Activated CD4-positive, alpha-beta T cell treated with anti-CD3 and anti-CD28 coated beads for 4 hours (primary cell): ENCODE results near the gene TMEM92.
"Not testable (repeated sequence)": the region's sequence is repeated elsewhere in the genome, so short reads cannot be mapped to it uniquely, and the experiment has no call there.

Experiments used
- DNase-seq, 2 donors: peaks; one replicate each; pipeline ENCODE4 v3.0.0-alpha.2; 2020

TMEM92 gene

DNA sequence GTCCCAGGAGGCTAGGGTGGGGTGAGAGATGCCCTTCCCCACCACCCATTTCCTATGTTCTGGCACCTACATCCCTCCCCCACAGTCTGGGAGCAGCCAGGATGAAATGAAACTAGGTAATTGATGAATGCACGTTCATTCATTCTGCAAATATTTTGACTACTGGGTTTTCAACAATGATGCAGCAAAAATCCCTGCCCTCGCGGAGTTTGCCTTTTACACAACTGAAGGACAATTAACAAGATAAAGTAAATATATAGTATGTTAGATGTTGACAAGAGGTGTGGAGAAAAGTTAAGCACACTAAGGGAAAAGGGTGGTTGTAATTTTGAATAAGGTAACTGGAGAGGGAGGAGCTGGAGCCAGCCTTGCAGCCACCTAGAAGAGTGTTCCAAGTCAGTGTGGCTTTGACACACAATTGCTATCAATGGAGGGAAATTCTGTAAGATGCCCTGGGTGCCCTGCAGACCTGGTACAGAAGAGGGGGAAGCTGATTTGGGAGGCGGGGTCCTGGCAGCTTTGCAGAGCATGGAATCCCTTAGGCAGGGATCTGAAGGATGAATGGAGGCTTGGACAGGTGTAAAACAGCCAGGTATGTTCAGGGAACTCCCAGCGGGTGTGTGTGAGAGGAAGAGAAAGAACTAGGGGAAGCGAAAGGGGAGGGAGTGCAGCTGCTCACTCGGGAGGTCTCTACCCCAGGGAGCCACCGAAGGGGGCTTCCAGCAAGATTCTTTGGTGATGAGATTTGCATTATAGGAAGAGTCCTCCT lies 2.5 kb downstream of the TMEM92 start:
- no peak for DNase-seq

- no peak for DNase-seq
Observed at GRCh38 chr17:50277357-50277754, 3.1 kb downstream of the TMEM92 start.

- no peak for DNase-seq
Observed at GRCh38 chr17:50278526-50279180, 4.4 kb downstream of the TMEM92 start.

DNA sequence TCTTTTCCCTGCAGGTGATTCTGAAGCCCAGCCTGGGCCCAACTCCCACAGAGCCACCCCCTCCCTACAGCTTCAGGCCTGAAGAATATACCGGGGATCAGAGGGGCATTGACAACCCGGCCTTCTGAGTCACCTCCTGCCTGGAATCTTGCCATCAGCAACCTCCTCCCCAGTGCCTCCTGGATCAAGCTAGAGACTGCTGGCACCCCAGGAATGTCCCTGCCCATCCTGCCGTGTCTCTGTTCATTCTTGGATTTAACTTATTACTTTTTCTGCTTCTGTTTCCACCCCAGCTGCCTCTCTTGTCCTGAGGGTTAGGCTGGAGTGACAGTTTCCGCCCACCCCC lies 4.9 kb downstream of the TMEM92 start:
- DNase-seq, result no peak

DNA sequence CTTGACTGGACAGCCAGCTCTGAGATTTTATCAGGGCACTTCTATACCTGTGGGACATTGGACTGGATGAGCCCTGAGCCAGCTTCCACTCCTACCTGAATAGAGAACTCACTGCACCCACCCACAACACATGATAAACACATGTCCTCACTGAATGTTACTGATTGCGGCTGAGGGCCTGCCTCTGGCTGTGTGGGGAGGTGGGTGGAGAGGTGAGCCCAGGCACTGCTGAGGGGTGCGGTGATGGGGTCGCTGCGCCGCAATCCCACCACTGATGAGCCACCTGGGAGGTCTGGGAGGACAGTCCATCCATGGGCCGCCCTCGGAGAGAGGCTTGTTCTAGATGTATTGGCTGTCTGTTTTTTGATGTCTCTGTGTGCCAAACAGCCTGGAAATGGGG lies 5.4 kb downstream of the TMEM92 start:
- no peak for DNase-seq

- no peak for DNase-seq
Observed at GRCh38 chr17:50280068-50280467, 5.8 kb downstream of the TMEM92 start.

DNA sequence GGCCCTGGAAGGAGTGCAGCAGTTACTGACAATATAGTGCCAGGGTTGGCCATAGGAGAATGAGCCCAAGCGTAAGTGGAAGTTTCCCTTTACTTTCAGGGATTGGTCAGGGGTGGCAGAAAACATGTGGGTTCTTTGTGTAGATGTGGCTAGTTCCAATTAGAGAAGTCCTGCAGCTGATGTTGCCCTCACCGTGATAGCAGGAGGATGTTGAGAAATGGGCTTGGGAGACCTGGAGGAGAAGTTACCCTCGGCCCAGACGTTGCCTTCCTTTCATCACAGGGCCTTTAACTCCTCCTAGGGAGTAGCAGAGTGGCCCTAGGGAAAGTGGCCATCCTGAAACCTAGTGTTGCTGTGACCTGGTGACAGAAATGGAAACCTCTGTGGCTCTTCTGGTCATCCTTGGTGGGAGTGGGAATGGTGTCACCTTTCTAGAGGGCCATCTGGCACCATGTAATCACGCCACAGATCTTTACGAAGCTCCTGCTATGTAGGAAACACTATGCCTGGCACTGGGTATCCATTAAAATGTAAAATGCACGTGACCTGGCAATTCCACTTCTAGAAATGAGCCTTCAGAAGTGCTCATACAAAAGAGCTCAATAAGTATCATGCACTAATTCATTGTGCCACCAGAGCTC lies 6.7 kb downstream of the TMEM92 start:
- DNase-seq, result no peak

DNA sequence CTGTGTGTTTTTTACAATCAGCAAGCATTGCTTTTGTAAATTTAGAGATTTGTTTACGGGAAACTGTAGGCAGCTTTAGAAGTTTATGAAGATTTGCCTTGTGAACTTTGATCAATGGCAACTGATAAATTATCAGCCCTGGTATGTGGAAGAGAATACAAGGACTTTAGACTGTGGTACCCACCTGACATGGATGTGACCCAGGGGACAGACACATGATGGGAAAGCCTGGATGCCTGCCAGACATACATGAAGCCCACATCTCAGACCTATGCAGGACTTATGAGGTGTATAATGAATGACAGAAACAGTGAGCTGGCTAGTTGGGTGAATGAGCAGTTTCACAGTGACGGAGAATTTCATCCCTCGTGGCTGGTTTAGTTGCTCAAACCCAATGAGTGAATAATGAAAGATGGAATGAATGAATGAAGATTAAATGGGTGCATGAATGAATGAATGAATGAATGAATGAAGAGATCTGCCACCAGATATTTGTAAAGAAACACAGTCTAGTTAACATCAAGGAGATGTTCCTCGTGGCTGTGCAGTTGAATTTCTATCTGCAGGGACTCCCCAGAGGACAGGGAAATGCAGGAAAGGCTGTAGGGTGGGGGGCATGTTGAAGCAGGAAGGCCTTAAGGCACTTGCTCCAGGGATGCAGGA lies 7.6 kb downstream of the TMEM92 start:
- no peak for DNase-seq

DNA sequence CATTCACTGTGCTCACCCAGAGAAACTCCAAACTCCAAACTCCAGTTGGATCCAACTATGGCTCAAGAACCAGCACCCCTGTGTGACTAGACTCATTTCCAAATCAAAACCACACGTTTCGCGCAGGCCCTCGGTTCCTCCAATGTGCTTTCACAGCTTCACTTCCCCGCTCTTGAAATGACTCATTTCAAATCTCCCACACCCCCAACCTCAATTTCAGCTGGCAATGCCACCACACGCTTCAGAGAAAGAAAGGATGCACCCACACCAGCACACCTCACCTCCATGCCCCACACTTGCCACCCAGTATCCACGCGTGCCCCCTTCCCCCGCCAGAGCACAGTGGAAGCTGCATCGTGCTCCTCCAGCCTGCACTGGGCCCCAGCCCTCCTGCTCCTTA lies 9.0 kb downstream of the TMEM92 start:
- no peak for DNase-seq

DNA sequence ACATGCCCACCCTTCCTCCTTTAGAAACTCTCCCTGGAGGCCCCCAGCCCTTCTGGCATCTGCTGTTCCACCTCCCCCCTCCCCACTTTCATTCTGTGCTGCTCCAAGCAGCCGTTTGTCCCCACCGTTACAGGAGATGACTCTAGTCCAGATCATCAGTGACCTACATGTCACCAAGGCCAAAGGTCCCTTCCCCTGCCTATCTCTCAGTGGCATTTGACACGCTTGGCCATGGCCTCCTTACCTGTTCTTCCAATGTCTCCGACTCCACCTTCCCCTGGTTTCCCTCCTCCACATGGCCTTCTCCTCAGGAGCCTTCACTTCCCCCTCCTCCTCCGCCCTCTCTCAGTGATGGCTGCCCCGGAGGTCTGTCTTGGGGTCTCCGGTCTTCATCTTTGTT lies 9.4 kb downstream of the TMEM92 start:
- DNase-seq, result no peak

DNA sequence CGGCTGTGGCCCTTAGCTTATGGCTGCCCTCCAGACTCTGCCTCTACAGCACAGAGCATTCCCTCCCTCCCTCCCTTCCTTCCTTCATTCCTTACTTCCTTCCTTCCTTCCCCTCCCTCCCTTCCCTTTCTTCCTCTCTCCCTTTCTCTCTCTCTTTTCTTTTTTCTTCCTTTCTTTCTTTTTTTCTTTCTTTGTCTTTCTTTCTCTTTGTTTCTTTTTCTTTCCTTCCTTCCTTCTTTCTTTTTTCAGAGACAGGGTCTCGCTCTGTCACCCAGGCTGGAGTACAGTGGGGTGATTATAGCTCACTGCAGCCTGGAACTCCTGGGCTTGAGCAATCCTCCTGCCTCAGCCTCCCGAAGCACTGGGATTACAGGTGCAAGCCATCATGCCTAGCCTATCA lies 11.7 kb downstream of the TMEM92 start:
- DNase-seq, result no peak

DNA sequence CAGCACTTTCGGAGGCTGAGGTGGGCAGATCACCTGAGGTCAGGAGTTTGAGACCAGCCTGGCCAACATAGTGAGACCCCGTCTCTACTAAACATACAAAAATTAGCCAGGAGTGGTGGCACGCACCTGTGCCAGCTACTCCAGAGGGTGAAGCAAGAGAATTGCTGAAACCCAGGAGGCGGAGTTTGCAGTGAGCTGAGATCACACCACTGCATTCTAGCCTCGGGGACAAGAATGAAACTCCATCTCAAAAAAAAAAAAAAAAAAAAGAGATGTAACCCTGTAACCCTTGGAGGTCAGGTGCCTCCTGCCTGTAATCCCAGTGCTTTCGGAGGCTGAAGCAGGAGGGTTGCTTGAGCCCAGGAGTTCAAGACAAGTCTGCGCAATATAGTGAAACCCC lies 13.0 kb downstream of the TMEM92 start:
- DNase-seq, result not testable (repeated sequence)

DNA sequence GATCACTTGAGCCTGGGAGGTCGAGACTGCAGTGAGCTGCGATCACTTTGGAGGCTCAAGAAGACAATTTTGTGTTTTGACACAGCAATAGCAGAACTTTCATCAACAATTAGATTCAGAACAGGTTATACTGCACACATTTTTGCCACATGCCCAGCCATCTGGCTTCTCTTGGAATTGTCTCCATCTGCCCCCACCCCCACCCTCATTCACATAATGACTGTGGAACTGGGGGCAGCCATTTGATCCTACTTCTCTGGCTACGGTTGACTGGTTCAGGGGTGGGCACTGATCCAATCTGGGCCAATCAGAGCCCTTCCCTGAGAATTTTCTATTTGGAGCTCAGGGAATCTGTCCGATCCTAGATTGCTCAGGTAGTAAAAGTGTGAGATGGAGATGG lies 14.0 kb downstream of the TMEM92 start:
- no peak for DNase-seq

GRCh38 chr17:50289278-50289677 lies 15.0 kb downstream of the TMEM92 start:
- no peak for DNase-seq

DNA sequence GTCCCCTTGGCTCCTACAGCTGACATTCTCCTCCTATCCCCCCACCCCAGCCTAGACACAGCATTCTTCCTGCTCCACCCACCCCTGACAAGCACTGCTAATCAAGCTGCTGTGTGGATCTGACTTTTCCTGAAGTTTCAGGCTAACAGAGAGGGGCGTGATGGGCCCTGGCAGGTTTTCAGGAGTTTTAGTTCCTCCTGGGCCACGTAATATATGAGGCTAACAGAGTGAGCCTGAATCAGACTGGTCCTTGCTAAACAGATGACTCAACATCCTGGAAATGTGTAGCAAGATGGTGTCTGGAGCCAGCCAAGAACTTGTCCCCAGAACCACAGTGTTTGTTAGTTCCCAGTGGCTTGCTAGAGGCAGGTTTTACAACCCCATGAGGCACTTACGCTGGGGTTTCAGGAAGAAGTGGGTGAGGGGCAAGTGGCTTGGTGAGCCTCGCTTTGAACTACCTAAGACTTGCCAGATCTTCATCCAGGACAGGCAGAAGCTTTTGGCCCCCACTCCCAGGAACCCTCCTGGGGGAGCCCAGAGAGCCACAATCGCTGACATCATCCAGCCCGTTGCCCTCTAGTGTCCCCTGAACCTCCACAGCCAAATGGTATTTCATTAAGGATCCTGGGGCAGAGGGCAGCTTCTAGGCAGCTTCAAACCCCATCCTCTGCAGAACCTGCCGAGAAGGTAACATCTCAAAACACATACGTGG lies 15.9 kb downstream of the TMEM92 start:
- DNase-seq, result no peak

GRCh38 chr17:50290933-50291332 lies 16.7 kb downstream of the TMEM92 start:
- no peak for DNase-seq

- no peak for DNase-seq
Observed at GRCh38 chr17:50292465-50292864, 18.2 kb downstream of the TMEM92 start.

DNA sequence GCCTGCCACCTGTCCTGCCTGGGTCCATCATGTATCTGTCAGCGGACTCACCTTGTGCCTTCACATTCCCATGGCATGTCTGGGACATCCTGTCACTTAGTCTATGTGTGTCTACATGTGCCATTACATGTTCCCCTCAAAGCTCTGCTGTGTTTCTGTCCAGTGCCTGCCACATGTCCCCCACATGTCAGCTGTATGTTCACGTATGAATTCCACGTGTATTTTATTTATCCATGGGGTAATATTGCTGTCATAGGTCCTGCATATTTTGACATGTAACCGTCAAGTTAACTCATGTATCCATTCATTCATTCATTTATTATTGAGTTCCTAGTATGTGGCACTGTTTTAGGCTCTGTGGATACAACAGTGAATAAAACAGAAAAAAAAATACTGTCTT lies 20.8 kb downstream of the TMEM92 start:
- DNase-seq, result no peak

- peak; percentile 80 to 82 for DNase-seq
Observed at GRCh38 chr17:50297407-50297865, 23.2 kb downstream of the TMEM92 start.

DNA sequence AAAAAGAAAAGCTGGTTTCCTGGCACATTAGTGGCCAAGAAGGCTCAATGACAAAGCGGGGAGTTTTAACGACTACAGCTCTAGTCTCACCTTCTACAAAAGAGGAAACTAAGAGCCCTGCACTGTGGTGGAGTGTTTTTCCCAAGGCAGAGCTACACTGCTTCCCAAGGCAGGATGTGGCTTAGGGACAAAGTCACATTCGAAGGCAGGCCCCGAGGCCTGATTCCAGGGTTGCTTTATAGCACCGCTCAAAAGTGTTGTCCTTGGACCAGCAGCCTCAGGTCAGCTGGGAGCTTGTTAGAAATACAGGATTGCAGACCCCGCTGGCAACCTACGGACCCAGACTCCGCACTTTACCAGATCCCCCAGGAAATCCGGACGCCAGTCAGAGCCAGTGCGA lies 23.8 kb downstream of the TMEM92 start:
- DNase-seq, result no peak

DNA sequence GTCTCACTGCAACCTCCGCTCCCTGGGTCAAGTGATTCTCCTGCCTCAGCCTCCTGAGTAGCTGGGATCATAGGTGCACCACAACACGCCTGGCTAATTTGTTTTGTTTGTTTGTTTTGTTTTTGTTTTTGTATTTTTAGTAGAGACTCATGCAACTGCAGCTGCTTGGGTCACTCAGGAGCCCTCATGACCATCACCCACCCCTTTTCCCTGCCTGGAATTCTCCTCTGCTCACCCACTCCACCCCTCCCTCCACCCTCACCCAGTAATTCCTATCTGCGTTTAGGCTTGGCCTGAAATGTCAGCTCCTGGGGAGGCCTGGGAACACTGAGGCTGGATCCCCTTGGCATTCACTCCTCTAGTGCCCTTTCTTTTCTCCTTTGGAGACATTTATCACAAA lies 25.5 kb downstream of the TMEM92 start:
- DNase-seq, result no peak

DNA sequence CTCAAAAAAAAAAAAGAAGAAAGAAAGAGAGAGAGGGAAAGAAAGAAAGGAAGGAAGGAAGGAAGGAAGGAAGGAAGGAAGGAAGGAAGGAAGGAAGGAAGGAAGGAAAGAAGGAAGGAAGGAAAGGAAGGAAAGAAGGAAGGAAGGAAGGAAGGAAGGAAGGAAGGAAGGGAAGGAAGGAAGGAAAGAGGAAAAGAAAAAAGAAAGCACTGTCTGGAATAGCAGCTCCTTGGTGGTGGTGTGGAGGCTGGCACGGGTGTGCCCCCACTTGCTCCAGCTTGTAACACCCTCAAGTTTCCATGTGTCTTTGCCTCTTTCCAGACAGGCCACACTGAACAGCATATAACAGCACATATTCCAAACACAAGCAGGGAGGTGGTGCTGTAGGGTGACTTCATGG lies 26.6 kb downstream of the TMEM92 start:
- DNase-seq, result not testable (repeated sequence)
